IPS-NIHi11 (cell line): ENCODE measurements around the gene ZFHX3.

Experiments
- DNase-seq: peaks from one replicate; pipeline ENCODE4 v3.0.0; 2012; ENCODE audit warnings: mixed read lengths, low spot score

Gene ZFHX3

DNA sequence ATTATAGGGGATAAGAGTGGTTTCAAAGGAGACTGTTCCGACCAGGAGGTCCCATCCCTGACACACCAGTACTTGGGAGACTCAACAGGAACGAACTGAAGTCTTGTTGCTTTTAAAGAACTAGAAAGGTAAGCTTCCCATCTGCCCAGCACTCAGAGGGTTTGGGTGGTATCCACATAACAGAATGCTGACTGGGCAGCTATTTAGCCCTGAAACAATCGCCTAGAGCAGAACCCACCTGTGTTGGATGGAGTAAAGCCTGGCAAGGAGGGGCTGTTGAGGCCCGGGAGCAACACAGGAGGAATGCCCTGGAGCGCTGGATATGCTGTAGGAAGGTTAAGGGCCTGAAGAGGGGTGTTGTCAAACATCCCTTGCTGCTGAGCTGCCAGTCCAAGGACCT, 254.9 kb downstream of the ZFHX3 start:
- no peak for DNase-seq

DNA sequence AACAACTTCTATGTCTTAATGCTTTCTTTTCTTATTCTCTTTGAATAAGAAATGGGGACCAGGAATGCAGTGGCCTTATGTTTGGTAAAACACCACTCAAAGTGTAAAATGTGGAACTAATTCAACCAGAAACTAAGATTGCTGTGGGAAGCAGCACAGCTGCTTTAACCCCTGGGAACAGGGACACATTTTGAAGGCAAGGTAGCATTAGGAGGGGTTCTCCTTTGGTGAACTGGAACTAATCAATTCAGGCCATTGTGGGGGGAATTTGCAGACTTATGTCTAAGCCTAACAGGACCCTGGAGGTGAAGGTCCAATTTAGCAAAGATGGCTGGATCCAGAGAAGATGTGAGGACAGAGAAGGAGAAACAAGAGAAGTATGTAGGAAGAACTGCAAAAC, 256.1 kb downstream of the ZFHX3 start:
- DNase-seq: no peak

DNA sequence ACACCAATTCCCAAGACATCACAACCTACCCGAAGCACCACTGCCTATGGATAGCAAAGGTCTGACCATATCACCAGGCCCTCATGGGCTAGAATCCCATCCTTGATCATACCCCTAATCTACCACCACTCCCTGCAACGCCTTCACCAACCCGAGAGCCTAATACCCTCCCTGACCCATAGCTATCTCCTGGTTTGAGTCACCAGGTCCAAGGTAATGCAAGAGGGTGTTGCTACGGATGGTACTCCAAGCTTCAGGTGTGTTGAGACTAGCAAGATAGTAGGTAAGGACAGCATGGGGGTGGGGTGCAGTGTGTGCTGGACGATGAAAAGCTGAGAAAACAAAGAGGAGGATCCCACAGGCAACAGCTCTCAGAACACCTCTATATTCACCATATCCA, 258.0 kb downstream of the ZFHX3 start:
- no peak for DNase-seq

DNA sequence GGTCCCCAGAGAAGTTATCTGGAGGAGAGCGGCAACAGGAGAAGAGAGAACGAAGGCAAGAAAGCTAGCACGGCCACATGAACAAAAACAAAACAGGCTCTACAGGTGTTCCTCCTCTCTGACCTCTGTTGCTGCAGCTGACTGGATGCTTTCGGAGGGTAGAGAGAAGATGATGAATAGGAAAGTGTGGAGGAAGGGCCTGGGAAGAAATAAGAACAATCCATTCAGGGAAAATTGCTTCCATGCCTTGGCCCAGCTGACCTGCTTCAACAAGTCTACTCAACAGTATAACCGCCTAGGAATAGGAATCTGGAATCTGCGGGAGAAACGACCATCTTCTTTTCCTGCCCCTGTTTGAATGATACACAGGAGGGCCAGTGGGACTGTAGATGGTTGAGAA, 258.5 kb downstream of the ZFHX3 start:
- no peak for DNase-seq

DNA sequence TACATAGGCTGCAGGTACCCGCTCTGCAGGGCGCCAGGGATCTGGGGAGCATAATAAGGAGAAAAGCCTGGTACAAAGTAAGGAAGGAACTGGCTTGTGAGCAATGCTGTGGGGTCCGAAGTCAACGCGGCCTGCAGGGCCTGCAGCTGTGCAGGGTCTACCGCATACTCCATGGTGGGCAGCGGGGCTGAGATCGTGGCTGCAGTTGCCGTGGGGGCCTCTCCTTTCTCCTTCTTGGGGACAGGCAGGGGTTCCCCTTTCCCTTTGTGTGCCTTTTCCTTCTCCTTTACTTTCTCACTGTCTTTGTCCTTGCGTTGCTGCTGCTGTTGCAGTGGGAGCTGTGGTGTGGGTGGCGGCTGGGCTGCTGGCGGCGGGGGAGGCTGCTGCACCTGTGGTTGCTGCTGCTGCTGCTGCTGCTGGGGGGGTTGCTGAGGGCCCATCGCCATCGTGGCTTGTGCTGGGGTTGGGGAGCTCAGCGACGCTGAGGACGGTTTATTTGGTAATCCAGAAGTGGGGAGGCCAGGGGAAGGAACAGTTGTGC, 259.6 kb downstream of the ZFHX3 start:
- no peak for DNase-seq

DNA sequence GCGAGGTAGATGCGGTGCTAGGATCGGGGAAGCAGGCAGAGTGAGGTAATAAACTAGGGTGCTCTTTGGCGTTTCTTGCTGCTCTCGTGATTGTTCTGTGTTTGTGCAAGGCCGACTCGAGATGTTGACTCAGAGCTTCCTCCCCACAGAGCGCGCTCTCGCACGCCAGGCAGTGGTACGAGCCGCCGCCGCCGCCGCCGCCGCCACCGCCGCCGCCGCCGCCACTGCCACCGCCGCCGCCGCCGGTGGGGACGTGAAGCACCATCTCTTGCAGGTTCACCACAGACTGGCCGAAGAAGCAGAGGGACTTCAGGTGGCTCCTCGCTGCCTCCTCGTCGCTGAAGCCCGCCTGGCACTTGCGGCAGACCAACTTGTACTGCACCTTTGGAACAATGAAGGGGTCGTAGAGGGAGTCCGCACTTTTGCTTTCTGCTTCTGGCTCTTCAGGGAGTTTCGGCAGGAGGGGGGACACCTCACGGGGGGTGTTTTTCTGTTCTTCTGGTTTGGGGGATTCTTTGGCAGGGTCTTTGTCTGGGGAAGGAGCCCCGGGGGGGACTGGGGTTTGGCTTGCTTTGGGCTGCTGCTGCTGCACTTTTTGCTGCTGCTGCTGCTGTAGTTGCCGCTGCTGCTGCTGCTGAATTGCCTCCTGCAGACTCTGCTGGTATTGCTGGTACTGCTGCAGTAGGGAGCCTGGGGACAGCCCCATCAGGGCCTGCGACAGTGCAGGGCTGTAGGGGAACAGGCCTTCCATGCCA, 260.2 kb downstream of the ZFHX3 start:
- peak; percentile 57 for DNase-seq

DNA sequence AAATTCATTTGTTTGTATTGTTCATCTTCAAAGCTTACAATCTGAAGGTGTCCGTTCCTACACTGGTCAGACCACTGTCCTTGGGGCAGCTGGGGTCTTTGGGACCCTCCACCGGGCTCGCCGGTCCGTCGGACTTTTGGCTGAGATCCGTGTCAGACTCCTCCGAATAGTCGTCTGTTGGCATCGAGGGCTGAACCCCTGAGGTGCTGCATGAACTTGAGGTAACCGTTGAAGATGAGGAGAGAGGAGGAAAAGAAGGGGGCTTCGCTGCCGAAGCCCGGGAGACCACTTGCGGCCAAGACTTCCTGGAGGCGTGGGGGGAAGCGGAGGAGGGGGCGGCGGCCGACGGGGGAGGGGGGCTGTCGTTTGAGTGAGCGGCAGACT, 260.8 kb downstream of the ZFHX3 start:
- DNase-seq: no peak

DNA sequence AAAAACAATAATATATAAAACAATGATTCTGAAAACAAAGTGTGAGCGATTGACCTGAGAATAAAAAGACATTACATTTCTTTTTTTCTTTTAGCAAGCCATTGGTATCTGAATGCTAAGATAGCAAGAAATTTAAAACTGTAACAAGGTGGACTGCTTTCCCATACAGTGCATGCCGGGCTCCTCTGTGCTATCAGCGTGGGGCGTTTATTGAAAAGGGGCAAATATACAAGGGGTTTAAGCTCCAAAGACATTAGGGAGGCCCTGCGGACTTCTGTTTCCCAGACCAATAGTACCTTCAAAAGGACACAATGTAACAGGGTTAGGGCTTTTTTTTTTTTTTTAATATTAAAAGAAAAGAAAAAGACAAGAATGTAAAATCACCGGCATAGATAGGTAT, 261.3 kb downstream of the ZFHX3 start:
- no peak for DNase-seq

DNA sequence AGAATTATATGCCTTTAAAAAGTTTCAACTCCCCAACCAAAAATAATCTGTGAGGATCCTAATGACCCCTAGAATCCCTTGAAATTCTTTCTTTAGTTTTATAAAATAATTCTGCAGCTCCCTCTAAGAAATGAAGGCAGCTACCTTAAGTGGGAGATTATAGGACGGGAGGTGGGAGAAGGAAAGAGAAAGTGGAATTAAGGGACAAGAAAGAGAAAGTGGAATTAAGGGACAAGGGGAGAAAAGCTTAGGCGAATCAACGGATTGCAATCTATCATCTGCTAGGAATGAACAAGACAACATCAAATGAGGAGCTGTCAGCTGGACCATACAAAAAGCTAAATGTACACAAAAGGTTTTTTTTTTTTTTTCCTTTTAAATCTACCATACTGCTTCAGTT, 262.0 kb downstream of the ZFHX3 start:
- DNase-seq: no peak

DNA sequence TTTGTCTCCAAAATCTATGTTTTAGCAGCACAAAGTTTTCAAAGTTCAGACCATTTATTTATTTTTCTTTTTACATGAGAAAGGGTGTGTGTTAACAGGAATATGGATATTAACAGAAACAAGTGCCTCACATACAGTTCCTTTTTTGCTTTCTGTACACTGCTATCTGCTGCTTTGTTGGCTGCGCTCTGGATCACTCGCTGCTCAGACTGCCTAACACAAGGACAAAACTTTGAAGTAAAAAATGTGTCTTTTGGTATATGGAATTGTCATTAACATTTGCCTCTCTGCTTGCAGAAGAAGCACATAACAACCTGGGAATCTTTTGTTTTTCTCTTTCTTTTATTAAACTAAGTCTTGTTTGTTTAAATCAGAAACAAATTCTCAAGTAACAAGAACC, 262.8 kb downstream of the ZFHX3 start:
- DNase-seq: no peak

DNA sequence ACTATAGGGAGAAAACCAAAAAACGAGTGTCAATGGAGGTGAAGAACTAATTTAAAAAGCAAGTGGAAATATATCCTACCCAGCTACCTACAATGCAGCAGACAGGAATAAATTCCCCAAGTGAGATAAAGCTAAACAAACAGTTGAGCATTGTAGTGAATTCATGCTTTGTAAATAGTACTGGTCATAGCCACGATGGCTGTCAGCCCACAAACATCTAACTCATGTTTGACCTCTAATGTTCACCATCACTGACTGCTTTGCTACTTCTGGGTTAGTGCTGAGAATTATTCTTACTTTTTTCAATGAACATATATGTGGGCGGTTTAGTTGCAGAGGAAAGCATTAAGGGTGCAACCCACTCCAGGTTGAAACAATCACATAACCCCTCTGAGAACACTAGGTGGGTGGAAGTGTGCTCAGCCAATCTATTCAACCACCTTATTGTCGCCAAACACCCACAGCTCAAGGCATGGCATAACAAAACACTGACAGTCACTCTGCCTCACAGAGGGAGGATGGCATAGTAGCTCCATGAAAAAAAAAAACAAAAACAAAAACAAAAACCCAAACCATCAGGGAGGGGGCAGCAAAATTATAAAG, 264.1 kb downstream of the ZFHX3 start:
- no peak for DNase-seq

DNA sequence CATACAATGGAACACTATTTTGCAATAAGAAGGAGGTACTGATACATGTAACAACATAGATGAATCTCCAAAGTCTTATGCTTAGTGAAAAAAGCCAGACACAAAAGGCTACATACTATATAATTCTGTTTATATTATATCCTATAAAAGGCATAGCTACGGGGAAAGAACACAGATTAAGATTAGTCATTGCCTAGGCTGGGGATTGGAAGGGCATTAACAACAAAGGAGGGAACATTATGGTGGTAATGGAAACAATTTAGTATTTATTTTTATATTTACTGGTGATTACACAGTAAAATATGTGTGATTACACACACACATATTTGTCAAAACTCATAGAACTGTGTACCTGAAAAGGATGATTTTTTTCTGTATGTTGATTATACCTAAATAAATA, 278.1 kb downstream of the ZFHX3 start:
- no peak for DNase-seq

DNA sequence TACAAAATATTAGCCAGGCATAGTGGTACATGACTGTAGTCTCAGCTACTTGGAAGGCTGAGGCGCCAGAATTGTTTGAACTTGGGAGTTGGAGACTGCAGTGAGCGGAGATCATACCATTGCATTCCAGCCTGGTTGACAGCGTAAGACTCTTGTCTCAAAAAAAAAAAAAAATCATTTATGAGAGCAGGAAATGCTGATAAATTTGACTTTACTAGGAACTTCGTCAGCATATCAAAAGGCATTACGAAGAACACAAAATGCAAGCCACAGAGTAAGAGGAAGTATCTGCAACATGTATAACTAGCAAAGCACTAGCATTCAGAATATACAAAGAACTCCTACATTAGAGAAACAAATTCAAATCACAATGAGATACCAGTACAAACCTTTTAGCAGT, 279.3 kb downstream of the ZFHX3 start:
- DNase-seq: no peak

DNA sequence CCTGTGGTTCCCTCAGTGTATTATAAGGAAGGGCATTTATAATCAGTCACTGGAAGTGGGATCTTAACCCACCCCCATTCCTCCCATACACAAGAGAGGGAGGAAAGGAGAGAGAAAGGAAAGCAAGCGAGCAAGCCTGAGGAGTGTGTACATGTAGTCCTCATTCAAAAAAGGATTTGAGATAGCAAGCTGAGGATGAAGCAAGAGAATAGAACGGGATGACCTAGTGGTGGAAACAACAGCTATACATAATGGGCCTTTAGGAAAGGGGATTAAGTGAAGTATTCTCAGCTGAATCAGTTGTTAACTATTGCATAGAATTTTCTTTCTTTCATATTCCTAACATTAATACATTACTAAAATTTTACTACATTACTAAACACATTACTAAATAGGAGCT, 281.4 kb downstream of the ZFHX3 start:
- DNase-seq: no peak

DNA sequence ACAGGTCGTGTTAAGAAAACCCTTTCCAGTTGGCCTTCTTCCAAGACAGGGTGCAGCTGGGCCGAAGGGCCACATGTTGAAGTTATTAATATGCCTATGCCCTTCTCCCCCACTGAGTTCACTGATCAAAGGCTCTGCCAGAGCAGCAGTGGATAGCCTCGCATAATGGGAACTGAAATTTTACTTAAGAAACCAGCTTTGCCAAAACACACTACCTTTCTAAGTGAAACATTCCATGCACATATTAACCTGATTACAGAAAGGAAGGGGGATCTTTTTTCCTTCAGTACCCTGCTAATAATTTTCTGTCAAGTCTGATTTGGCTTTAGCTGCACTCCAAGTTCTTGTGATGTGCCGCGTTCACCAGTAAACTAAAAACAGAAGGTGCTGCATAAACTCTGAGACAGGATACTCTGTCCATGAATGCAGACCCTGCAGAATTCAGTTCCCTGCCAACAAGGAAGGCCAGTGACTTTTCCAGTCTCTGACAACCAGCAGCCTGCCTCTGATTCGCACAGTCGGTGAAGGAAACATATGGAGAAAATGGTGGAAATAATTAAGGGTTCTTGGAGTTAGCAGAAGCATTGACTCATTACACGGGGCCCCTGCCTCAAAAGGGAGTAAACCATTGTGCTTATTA, 283.8 kb downstream of the ZFHX3 start:
- no peak for DNase-seq

DNA sequence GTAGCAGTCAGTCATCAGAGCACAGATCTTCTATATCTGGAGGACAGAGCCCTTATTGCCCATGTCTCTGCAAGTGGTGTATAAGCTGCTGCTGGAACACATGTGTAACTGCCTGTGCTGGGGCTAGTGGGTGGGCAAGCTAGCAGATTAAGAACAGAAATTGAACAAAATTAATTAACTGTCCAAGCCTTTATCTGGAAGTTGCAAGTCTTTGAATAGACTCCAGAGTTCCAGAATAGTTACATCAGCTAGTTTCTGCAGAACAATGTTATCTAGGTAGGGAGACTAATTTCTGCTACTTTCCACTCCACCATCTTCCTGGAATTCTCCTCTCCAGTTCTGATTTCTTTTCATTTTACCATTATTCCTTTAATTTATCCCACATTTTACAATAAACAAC, 287.3 kb downstream of the ZFHX3 start:
- DNase-seq: no peak

DNA sequence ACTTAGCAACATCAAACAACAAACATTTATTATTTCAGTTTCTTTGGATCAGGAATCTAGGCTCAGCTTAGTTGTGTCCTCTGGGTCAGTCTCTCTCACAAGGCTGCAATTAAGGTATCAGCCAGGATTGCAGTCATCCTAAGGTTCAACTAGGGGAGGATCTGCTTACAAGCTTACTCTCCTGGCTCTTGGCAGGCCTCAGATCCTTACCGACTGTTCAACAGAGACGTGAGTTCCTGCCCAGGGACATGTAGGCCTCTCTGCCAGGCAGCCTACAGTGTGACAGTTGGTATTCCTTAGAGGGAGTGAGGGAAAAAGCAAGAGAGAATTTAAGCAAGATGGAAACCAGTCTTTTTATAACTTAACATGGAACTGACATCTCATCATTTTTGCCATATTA, 294.0 kb downstream of the ZFHX3 start:
- DNase-seq: no peak

DNA sequence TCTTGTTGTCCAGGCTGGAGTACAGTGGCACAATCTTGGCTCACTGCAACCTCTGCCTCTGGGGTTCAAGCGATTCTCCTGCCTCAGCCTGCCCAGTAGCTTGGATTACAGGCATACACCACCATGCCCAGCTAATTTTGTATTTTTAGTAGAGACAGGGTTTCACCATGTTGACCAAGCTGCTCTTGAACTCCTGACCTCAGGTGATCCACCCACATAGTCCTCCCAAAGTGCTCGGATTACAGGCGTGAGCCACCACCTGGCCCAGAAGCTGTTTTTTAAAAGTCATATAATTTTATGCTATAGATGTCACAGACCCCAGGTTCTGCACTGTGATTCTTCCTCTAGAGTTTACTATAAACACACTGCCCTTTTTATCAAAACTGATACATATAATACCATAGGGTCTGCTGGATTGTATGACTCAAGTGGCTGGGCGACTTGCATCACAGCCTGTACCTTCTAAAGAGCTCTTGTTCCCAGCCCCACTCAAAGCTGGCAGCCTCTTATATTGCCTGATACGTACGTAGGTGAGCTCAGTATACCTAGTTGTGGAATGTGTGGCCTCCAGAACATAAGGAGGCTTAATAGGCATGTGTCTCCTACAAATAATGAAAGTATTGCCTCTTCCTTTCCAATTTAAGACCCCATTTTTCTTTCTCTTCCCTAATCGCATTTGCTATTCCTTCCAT, 295.8 kb downstream of the ZFHX3 start:
- no peak for DNase-seq

DNA sequence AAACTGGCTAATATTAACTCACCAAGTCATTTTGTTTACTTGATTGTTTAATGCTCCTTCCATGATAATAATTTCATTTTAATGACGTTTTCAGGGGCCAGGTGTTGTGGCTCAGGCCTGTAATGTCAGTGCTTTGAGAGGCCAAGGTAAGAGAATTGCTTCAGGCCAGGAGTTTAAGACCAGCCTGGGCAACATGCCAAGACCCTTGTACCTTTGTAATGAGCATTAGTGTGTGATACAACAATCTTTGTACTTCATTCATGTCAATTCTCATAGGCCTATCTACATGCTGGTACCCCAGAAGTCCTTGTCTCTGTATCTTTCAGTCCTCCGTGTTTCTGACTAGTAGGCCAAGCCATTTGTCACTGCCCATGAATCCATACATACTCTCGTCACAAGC, 296.9 kb downstream of the ZFHX3 start:
- DNase-seq: no peak

DNA sequence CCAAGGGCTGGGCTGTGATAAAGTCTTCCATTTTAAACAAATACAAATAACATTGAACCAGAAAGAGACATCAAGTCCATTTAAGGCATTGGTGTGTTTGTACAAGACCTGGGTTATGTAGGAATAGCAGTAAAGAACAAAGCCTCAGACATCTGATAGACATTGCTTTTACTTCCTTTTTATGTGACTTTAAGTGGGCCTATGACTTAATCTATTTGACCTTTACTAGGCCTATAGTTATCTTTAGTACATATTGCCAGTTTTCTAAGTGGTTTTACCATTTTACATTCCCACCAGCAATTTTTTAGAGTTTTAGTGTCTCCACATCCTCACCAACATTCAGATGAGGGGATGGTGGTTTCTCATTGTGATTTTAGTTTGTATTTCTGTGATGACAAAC, 298.8 kb downstream of the ZFHX3 start:
- no peak for DNase-seq

DNA sequence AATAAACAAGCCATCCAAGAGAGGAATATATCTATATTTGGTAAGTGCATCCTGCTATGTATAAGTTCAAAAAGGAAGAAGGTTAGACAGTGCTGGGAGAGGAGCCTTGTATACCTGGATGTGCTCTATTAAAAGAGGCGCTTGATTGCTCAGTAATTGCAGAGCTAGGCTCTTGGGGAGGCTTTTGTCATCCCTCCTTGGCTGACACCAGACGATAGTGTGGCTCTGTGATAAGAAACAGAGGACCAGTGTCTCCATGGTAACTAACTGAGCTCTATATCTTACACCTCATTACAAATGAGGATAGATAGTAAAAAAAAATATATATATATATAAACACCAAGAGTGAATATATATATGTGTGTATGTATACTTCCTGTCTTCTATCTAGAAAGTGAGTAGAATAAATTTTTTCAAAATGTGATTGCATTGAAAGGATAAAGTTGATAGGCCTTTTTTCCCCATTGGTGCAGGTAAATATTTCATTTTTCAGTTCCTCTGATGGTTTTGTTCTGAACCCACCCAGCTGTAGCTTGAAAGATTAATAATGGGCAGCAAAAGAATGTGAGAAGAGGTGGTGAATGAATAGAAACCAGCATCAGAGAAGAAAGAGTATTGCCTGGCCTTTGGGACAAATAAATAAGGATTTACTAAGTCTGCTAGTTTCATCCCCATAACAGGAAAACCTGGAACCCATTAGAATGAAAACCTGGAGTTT, 303.7 kb downstream of the ZFHX3 start:
- no peak for DNase-seq
